ENCODE data around the gene EXD2.
"Not testable (repeated sequence)": the region's sequence is repeated elsewhere in the genome, so short reads cannot be mapped to it uniquely, and the experiment has no call there.

DNA sequence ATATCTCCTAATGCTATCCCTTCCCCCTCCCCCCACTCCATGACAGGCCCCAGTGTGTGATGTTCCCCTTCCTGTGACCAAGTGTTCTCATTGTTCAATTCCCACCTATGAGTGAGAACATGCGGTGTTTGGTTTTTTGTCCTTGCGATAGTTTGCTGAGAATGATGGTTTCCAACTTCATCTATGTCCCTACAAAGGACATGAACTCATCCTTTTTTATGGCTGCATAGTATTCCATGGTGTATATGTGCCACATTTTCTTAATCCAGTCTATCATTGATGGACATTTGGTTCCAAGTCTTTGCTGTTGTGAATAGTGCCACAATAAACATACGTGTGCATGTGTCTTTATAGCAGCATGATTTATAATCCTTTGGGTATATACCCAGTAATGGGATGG lies 26.4 kb downstream of the EXD2 start:
- TF ChIP-seq EZH2 (IDR thresholded peaks at IDR 0.05; ENCODE audit: insufficient read depth, poor library complexity, severe bottlenecking); EZH2phosphoT487 (IDR thresholded peaks at IDR 0.05; ENCODE audit: insufficient read depth, low read depth): not testable (repeated sequence)

All from GM23248 (cell line).